Inflammatory macrophage treated with lipopolysaccharide for 1 hour (primary cell): ENCODE data around the gene IFNGR1.
A peak's percentile ranks its signal among the peaks of the same experiment; 100 is the strongest.

ENCODE experiments used
- DNase-seq, 2 donors: peaks; one replicate each; pipeline ENCODE4 v3.0.0-alpha.2; 2020 to 2022

Gene IFNGR1

DNA sequence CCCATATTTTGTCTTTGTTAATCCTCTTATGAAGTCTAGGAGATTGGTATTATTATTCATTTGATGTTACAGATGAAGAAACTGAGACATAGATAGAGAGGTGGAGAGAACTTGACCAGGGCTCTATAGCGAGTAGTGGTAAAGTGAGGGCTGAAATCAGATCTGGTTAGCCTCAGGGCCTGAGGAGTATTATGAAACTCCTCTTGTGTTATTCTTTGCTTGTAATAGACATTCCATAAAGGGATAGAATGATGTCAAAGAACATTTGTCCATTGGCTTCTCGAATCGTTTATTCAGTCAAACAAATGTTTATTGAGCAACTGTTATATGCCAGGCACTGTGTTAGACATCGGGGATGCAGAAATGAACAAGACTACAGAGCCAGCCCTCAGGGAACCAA, 45.7 kb downstream of the IFNGR1 start, which contains the start of gene IL22RA2:
Gene IL22RA2 (minus strand): TSS at position 144 of the 400 bp plus-strand sequence. CDS start 11,895 bp downstream, outside the sequence.
- no peak for DNase-seq

- DNase-seq, result no peak
Measured at GRCh38 chr6:137172734-137173431, 46.3 kb downstream of the IFNGR1 start.

- no peak for DNase-seq
Measured at GRCh38 chr6:137171824-137172733, 47.1 kb downstream of the IFNGR1 start.

DNA sequence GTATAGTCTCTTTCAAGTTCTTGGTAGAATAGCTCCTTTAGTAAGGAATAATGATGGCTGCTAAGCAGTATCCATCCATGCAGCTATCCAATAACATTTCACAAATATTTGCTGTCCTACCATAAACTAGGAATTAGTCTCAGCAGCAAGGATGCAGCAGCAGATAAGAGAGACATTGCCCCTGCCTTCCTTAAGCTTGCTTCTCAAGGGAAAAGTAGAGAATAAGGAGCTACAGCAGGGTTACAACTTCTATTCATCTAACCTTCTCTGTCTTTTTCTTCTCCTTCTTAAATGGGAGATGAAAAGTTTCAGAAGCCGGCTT, 48.2 kb downstream of the IFNGR1 start:
- DNase-seq, result no peak

DNA sequence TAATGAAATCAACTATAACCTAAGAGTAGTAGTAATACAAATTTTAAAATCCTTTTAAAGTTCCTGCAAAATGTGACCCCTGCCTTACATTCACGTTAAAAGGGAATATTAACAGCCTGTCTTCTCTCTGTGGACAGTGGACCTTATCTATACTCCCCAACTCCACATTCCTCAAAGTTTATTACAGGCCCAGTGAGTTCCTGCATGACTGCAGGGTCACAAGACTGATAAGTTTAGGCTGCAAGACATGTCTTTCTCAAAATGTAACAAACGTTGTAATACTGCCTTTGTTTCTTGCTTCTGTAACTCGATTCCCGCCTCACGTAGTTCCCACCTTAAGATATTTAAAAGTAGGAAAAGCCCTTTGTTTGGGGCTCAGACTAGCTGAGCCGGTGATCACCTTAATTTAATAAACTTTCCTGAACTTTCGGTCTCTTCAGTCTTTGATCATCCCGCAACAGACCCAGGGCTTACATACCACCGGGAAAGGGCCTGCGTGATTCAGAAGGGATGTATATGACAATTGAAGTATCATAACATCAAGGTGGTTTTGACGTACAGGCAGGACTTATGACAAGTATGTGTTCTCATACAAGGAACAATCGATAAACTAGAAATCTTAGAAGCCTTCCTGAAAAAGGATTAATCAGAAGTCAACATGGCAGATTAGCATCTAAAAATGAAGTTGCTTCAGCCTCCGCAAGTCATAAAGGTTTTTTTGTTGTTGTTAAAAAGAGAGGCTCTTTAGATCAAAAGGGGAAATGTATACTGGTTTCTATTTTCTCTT, 48.7 kb downstream of the IFNGR1 start:
- DNase-seq, result no peak

DNA sequence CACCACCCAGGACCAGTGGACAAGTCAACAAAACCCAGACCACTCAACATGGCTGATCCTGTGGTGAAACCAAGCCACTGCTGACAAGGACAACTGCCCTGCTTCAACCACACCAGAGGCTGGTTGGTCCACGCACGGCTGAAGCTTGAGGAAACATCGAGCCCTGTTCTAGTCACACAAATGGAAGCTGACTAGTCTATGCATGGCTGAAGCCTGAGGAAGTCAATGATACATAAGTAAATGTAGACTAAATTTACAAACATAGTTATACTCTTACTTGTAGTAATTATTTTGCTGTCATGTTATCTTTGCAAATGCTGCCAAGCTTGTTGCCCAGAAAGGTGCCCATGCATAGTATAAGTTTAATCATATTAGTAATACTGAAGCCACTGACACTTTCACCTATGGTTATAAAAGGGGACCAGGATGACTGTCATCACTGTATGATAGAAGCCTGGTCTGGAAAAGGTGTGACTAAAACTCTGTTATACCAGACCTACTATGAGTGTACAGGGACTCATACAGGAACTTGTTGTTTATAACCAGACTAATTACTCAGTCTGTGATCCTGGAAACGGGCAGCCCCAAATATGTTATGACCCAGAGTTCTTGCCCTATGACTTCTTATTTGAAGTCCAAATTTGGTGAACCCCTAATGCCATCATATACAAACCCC, 51.3 kb downstream of the IFNGR1 start:
- DNase-seq, result no peak

GRCh38 chr6:137166247-137167098, 52.7 kb downstream of the IFNGR1 start:
- peak; percentile 60 to 73 for DNase-seq

DNA sequence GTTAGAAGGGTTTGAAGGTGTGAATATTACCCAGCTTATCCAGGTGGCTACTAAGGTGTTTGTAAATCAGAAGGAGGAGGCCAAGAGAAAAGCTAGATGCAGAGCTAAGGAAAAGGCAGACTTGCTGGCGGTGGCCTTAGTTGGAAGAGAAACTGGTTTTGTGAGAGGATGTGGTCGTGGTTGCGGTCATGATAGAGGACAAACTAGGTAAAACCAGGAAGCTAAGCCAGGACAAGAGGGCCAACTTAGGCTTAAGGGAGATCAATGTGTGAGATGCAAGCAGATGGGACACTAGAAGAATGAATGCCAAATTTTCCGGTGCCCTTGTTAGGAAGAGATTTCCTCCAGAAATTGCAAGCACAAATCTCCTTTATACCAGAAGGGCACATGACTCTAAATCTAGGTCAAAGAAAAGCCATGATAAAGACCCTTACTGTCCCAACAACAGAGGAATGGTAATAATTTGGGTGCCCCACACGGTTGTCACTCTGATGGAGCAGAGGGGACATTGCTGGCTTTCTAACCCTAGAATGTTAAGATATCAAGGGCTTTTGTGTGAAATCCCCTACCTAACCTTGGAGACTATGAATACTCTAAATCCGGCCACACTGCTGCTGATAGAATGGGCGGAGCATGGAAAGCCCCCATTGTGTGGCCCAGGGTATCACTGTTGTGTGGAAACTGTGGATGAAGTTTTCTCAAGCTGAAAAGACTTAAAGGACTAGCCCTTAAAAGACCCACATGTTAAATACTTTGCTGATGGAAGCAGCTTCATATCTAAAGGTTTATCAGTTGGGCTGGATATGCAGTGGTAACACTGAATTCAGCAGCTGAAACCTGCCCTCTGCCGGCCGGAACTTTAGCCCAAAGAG, 53.6 kb downstream of the IFNGR1 start:
- no peak for DNase-seq

- DNase-seq, result no peak
Measured at GRCh38 chr6:137163732-137164318, 55.4 kb downstream of the IFNGR1 start.

GRCh38 chr6:137162692-137163306, 56.4 kb downstream of the IFNGR1 start:
- peak; percentile 21 to 69 for DNase-seq

GRCh38 chr6:137161949-137162348, 57.2 kb downstream of the IFNGR1 start:
- no peak for DNase-seq

DNA sequence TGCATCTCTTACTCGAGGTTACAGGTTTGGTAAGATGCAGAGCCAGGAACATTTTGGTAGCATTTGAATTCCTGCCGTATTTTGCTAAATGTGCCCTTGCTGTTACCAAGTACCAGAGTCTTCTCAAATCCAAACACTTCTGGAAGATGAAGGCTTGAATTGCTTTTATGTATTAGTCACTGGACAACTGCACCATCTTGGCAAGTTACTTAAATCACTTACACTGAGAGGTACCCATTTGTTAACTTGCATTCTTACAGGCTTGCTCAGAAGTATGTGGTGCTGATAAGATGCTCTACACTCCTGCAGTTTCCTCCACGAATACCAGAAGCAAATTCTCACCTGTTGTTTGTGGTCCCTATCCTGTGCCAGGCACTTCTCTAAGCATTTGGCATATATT, 58.4 kb downstream of the IFNGR1 start:
- DNase-seq, result no peak

GRCh38 chr6:137159912-137160311, 59.3 kb downstream of the IFNGR1 start:
- no peak for DNase-seq

DNA sequence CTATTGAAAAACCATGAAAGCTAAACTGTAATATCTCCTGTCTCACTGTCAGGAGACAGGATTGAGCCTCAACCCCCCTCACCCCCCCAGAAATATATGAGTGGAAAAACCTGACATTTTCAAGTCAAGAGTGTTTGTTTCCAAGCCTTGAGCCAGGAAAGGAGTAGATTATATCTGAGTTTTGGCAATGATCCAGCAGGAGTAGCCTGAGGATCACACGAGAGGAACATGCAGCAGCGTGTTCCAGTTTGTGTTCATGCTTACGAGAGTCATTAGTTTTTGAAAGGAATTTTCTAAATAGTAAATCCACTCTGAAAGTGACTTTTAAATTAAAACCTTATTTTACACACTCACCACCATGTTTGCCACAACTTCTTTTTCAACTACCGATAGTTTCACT, 61.6 kb downstream of the IFNGR1 start:
- no peak for DNase-seq

GRCh38 chr6:137156650-137157049, 62.5 kb downstream of the IFNGR1 start:
- no peak for DNase-seq

DNA sequence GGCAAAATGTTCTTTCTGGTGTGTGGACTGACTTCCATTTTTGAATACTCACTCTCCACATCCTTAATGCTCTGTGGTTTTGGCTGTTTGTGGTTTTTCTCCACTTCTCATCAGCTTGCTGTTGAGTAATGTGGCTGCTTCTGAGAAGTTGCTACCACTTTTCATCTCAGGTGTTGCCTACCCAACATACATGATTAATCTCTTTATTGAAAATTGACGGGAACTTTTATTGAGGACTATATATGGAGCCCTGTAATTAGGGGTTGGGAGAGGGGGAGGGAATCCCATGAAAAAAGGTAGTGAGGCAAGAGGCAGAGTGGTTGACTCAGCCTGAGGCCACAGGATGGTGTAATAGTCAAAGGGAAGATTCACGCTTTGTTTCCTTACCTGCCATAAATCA, 63.4 kb downstream of the IFNGR1 start:
- DNase-seq, result peak; percentile 52 to 60

- peak; percentile 54 to 82 for DNase-seq
Measured at GRCh38 chr6:137150072-137150471, 69.1 kb downstream of the IFNGR1 start.

DNA sequence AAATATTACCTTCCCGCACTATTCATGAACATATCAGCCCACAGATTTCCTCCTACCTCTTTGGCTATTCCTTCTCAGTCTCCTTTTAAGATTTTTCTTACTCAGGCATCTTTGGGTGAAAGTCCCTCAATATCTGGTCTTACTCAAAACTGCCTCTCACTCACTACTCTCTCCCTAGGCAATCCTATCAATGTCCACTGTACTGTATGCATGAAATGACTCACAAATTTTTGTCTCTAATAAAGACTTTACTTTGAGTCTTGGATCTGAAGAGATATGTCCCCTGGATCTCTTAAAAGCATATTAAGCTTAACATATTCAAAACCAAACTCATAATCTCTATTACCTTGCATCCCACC, 70.2 kb downstream of the IFNGR1 start:
- no peak for DNase-seq

- DNase-seq, result peak; percentile 97 to 98
Measured at GRCh38 chr6:137148306-137149034, 70.7 kb downstream of the IFNGR1 start.
